Bone marrow (tissue), 2 donors: ENCODE data around the gene LAX1.
"Not testable (repeated sequence)": the region's sequence is repeated elsewhere in the genome, so short reads cannot be mapped to it uniquely, and the experiment has no call there.

ENCODE experiments used
- DNase-seq, 2 donors: peaks; one replicate each; lab custom pipeline; 2025; lab: John Stamatoyannopoulos, UW

The LAX1 gene

GRCh38 chr1:203769505-203770343 lies 4.7 kb downstream of the LAX1 start:
- DNase-seq, result peak; percentile 47 to 75

- DNase-seq, result no peak
Measured at GRCh38 chr1:203771901-203772301, 6.9 kb downstream of the LAX1 start.

- DNase-seq, result no peak
Measured at GRCh38 chr1:203772836-203773235, 7.9 kb downstream of the LAX1 start.

DNA sequence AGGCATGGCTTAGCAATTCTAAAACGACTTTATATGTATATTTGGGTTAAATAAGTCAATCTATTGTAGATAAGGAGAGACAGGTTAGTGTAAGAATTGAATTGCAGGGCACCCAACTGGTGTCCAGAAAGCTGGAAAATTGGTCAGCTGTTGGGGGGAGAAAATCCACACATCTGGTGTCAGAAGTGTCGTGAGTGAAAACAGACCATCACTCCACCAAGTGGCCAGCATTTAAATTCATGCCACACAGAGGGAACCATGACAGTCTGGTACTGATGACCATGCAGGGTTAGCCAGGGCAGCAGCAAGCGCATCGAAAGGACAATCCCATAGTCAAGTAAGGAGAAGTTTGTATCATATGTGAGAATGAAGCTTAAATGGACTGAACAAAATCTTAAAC lies 11.7 kb downstream of the LAX1 start:
- no peak for DNase-seq

DNA sequence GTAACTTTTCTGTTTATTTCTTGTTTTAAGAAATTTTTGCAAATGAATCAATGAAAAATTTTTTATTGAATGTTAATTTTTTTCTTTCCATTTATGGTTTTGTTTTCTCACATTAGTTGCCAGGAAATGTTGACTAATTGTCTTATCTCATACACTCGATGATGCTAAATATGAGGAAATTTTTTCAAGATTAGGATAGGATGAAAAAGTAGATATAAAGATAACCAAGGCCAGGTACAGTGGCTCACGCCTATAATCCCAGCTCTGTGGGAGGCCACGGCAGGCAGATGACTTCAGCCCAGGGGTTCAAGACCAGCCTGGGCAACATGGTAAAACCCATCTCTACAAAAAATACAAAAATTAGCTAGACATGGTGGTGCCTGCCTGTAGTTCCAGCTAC lies 12.6 kb downstream of the LAX1 start:
- no peak for DNase-seq

DNA sequence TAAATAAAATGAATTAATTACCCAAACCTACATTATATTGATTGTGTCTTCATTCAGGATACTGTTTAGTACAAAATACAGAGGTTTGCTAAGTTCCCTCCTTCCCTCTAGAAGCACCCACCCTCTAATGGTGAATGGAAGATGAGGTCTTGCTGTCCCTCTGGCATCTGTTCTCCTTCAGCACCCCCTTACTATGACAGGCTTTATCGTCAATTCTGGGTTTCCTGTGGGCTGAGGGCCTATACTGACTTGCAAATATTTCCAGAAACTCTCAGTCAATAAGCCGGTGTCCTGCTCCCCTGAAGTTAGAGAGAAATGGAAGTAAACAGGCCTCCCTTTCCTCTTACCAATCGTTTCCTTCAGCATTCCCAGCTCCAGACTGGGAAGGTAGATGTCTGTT lies 13.2 kb downstream of the LAX1 start:
- no peak for DNase-seq

GRCh38 chr1:203778789-203779188 lies 13.8 kb downstream of the LAX1 start:
- no peak for DNase-seq

GRCh38 chr1:203781962-203782361 lies 17.0 kb downstream of the LAX1 start:
- no peak for DNase-seq

DNA sequence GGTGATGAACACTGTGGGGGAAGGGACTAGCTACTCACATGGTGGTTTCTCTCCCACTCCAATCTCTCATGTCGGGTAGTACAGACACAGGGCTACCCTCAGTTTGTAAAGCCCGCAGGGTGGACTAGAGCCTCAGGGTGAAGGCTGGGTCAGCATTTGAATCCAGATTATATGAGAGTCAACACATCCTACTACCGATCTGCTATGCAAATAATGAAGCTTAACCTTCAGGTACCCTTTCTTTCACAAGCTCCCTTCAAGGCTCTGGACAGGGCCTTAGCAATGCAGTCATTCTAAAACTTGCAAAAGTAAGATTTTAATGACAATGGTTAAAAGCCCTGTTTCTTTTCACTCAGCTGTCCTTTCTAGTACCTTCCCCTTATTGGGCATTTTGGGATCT lies 25.0 kb downstream of the LAX1 start:
- DNase-seq, result no peak

- no peak for DNase-seq
Measured at GRCh38 chr1:203791498-203791897, 26.5 kb downstream of the LAX1 start.

DNA sequence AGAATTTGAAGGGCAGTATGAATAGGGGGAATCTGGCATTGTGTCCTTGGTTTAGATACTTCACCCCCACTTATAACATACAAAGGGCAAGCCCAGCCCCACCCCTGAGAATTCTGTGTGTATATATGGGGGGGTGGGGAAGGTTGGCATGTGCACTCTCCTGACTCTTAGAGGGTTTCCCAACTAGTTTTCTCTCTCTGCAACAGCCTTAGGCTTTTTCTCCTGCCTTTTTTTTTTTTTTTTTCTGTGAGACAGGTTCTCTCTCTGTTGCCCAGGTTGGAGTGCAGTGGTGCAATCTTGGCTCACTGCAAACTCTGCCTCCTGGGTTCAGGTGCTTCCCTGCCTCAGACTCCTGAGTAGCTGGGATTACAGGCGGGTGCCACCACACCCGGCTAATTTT lies 27.5 kb downstream of the LAX1 start:
- no peak for DNase-seq

DNA sequence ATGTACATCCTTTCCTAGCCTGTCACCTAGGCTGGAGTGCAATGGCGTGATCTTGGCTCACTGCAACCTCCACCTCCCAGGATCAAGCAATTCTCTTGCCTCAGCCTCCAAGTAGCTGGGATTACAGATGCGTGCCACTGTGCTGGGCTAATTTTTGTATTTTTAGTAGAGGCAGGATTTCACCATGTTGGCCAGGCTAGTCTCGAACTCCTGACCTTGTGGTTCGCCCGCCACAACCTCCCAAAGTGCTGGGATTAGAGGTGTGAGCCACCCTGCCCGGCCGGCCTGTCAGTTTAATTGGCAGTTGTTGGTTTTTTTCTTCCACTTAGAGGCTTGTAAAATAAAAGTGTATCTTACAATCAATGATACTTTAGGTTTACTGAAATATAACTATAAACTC lies 28.6 kb downstream of the LAX1 start:
- DNase-seq, result not testable (repeated sequence)

DNA sequence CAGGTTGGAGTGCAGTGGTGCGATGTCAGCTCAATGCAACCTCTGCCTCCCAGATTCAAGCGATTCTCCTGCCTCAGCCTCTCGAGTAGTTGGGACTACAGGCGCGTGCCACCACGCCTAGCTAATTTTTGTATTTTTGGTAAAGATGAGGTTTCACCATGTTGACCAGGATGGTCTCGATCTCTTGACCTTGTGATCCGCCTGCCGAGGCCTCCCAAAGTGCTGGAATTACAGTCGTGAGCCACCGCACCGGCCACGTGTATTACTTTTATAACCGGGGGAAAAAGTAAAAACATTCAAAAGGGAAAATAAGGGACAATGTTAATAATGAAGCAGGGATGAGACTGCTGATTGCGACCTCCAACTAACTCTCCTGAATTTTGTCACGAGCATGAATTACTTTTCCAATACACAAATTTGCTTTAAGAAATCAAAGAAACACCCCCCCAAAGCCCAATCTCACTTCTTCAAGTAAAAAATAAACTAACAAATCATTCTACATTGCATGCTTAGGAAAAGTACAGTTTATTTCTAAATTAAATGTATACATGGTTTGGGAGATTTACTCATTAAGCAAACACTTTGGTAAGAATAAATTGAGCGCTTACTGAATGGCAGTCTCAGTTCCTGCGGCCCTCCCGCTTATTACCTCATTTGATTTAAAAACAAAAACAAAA lies 29.9 kb downstream of the LAX1 start:
- DNase-seq, result no peak

GRCh38 chr1:203795441-203796235 lies 30.7 kb downstream of the LAX1 start, which contains the start of the genes ZBED6 and ZC3H11A:
TSS of gene ZBED6 (plus strand) at chr1:203795623. CDS start at chr1:203797523, 1,900 bp downstream.
TSS of gene ZC3H11A (plus strand) at chr1:203795623. CDS start at chr1:203817071, 21,448 bp downstream.
- DNase-seq, result peak; percentile 85 to 98

DNA sequence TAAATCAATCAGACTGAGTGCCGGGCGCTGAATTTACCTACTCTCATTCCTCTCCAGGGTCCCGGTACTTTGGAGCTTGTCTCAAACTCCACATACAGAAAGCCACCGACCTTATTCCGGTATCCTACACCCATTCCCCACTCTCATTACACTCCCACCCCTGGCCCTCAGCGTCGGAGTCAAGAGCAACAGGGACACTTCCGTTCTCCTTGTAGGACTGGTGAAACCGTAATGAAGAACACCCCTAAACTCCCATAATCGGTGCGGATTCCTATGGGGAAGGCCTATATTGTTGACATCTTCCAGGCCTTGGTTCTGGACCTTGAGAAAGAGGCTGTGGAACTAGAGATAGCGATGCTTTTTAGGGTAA lies 31.2 kb downstream of the LAX1 start:
- peak in 1 of 2 donors; percentile 51 for DNase-seq

DNA sequence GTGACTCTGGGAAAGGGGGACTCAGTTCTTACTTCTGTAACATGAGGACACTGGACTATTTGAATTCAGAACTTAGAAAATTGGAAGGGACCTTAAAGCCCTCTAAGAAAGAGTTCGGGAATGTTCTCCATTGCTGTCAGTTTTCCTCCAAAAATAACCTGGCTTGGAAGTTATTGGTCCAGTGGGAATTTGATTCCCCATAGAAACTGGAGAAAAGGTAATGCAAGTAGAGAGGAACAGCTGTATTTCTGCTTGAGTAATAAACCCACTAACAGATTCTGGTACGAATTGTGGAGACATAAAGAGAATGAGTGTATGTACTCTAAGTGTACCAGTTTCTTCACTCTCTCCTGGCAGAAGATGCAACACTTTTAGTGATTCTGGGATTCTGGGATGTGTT lies 32.2 kb downstream of the LAX1 start:
- no peak for DNase-seq

DNA sequence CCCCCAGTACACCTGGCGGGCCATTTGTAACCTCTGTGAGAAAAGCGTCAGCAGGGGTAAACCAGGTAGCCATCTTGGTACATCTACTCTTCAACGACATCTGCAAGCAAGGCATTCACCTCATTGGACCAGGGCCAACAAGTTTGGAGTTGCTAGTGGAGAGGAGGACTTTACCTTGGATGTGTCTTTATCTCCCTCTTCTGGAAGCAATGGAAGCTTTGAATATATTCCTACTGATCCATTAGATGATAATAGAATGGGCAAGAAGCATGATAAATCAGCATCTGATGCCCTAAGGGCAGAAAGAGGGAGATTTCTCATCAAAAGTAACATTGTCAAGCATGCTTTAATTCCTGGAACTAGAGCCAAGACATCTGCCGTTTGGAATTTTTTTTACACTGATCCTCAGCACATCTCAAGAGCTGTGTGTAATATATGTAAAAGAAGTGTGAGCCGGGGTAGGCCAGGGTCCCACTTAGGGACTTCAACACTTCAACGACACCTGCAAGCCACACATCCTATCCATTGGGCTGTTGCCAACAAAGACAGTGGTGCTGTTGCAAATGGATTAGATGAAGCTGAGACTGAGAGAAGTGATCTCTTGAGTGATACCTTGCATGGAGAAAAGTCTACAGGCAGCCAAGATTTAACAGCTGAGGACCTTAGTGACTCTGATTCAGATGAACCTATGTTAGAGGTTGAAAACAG lies 33.1 kb downstream of the LAX1 start:
- DNase-seq, result no peak

GRCh38 chr1:203799157-203799556 lies 34.2 kb downstream of the LAX1 start:
- no peak for DNase-seq

GRCh38 chr1:203799971-203800370 lies 35.0 kb downstream of the LAX1 start:
- no peak for DNase-seq

GRCh38 chr1:203805689-203806088 lies 40.7 kb downstream of the LAX1 start:
- DNase-seq, result no peak

GRCh38 chr1:203807196-203807595 lies 42.2 kb downstream of the LAX1 start:
- DNase-seq, result no peak
